ENCODE data around the gene FYN.

The FYN gene

DNA sequence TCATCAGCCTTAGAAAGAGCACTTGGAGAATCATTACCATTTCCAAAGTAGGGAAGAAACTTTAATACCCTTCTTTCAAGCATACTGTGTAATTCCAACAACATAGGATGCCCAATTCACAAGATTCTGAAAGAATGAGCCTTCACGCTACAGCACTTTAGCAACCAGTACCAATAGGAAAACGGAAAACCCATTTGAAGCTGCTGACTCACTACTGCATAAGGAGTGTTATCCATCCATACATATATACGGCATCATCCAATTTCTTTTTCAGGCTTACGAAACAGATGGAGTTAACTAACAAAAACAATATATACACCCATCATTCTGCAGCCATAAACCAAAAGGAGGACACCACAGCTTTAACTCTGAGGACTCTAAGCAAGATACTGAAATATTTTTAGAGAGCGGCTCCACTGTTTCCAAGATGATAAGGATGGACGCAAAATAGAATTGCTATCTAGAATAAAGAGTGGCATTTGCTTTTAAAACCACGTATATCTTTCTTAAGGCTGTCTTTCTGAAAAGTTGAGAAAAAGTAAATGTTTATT, 24.9 kb downstream of the FYN start:
- Histone ChIP-seq H3K27me3 (ENCODE audit: insufficient read depth, low read depth, severe bottlenecking) (no peaks in the 10 kb centered on the region), H3K36me3 (no peaks in the 10 kb centered on the region), H3K9me3 (ENCODE audit: severe bottlenecking) (no peaks in the 10 kb centered on the region), H3K4me3 (ENCODE audit: low read depth, low read length) (no peak overlapping the region), H3K27ac (no peak overlapping the region)
- no peak for TF ChIP-seq CTCF (IDR thresholded peaks at IDR 0.05; ENCODE audit: low read depth, low read length)
- DNase-seq, result no peak

- Histone ChIP-seq H3K9me3 (ENCODE audit: severe bottlenecking) (no peaks in the 10 kb centered on the region), H3K27me3 (ENCODE audit: insufficient read depth, low read depth, severe bottlenecking) (no peaks in the 10 kb centered on the region), H3K27ac (no peak overlapping the region), H3K36me3 (no peaks in the 10 kb centered on the region), H3K4me3 (ENCODE audit: low read depth, low read length) (no peak overlapping the region)
- no peak for TF ChIP-seq CTCF (IDR thresholded peaks at IDR 0.05; ENCODE audit: low read depth, low read length)
- no peak for DNase-seq
These were observed 26.5 kb downstream of the FYN start for GRCh38 chr6:111846492-111847409.

DNA sequence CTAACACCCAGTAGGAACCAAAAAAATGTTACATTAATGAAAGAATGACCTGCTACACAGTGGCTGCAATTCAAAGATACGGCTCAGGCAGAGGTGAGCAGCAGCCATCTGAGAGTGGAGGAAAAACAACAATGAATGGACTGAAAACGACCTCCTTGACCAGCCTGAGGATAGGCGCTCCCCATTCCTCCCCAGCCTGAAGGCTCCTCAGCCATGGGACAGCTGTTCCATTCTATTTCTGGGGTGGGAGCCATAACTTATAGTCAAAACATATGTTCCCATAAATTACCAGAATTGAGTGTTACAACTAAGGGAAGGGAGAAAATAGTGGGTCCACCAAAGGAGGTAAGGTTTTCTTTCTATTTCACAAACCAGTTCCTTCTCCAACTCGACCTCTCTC, 27.2 kb downstream of the FYN start:
- Histone ChIP-seq H3K36me3 (no peaks in the 10 kb centered on the region), H3K4me3 (ENCODE audit: low read depth, low read length) (no peak overlapping the region), H3K27ac (no peak overlapping the region), H3K27me3 (ENCODE audit: insufficient read depth, low read depth, severe bottlenecking) (no peaks in the 10 kb centered on the region), H3K9me3 (ENCODE audit: severe bottlenecking) (no peaks in the 10 kb centered on the region)
- DNase-seq, result no peak
- TF ChIP-seq CTCF (IDR thresholded peaks at IDR 0.05; ENCODE audit: low read depth, low read length), result no peak

DNA sequence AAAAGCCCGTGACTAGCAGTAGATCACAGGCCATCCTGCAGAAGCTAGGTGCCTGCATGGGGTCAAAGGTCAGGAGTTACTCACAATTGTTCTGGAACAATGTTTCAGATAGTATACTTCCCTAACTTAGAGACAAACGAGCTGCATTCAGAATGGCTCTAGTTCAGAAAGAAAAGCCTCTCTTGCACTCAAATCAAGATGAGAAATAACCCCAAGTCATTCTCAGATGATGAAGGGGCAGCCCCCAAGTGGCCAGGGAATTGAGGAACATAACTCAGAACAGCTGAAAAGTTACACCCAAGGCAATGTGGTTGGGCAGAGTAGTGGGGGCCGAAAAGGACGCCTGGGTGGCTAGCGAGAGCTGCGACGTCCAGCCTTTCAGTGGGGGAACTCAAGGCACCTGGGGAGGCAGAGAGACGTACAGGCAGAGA, 27.8 kb downstream of the FYN start:
- Histone ChIP-seq H3K9me3 (ENCODE audit: severe bottlenecking) (no peaks in the 10 kb centered on the region), H3K27me3 (ENCODE audit: insufficient read depth, low read depth, severe bottlenecking) (no peaks in the 10 kb centered on the region), H3K27ac (no peak overlapping the region), H3K36me3 (no peaks in the 10 kb centered on the region), H3K4me3 (ENCODE audit: low read depth, low read length) (no peak overlapping the region)
- no peak for TF ChIP-seq CTCF (IDR thresholded peaks at IDR 0.05; ENCODE audit: low read depth, low read length)
- no peak for DNase-seq

- Histone ChIP-seq H3K36me3 (no peaks in the 10 kb centered on the region), H3K4me3 (ENCODE audit: low read depth, low read length) (no peak overlapping the region), H3K27me3 (ENCODE audit: insufficient read depth, low read depth, severe bottlenecking) (no peaks in the 10 kb centered on the region), H3K27ac (no peak overlapping the region), H3K9me3 (ENCODE audit: severe bottlenecking) (no peaks in the 10 kb centered on the region)
- DNase-seq, result no peak
- no peak for TF ChIP-seq CTCF (IDR thresholded peaks at IDR 0.05; ENCODE audit: low read depth, low read length)
These were observed 28.3 kb downstream of the FYN start for GRCh38 chr6:111844921-111845320.
